HG02763 (cell line): ENCODE data around the gene LGALS4.
"Not testable (repeated sequence)": the region's sequence is repeated elsewhere in the genome, so short reads cannot be mapped to it uniquely, and the experiment has no call there.

Experiments used
- ATAC-seq: cut with Tn5 transposase; IDR thresholded peaks from one replicate; pipeline ENCODE4 v1.9.1; 2021; ENCODE audit warnings: mild to moderate bottlenecking, moderate library complexity; ENCODE audit not compliant: unreplicated experiment

Gene LGALS4

DNA sequence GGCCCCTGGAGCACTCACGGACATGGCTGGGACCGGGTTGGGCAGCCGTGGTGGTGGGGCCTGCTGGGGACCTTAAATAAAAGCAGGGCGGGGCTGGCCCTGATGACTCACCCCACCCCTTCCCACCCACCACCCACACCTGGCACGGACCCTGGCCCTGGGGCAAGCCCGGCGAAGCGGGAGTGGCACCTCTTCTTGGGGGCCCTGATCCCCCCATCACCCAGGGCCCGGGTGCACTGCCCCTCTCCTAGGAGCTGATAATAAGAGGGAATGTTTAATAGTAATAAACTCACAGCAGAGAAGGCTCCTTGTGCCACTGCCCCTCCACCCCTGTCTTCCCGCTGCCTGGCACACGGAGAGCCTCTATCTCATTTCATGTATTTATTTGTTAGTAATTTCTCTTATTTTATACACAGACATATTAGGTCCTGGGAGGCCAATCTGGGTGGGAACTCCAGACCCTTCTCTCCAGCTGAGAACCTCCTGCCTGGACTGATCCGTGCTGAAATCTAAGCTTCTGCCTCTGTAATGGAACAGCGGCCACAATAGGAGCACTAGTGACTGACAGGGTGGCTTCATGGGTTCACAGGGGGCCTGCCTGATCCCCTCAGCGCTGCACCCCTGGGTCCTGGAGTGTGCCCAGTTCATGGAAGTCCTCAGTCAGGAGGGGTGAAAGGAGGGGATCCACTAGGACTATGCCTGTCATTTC, 39.1 kb downstream of the LGALS4 start, which contains the start of gene LGALS7:
LGALS7 (minus strand) TSS at position 49 of the 709 bp plus-strand sequence; CDS start at position 24, 25 bp downstream.
- no peak for ATAC-seq

DNA sequence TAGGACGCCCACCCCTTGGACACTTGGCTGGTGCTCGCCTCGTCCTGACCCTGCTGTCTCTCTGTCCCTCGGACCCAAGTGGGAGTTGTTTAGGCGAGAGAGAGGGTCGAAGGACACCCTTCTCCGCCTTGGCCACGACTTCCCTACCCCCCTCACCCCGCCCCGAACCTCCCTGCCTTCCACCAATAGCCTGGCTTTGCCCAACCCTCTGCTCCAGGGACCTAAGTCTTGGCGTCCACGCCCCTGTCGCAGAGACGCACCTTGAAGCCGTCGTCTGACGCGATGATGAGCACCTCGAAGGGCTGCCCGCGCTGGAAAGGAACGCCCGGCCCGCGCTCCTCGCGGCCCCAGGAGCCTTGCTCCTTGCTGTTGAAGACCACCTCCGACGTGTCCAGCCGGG, 41.2 kb downstream of the LGALS4 start:
- ATAC-seq = not testable (repeated sequence)

DNA sequence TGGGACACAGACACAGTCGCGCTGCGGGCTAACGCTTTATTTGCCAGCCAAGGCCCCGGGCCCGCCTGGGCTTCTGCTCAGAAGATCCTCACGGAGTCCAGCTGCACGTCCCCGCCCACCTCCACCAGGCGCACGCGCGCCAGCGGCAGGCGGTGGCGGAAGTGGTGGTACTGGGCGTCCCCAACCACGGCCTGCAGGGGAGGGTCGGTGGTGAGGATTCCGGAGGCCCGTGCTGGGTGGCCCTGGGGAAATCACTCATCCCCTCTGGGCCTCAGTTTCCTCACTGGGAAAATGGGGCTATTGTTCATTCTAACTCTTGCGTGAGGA, 41.8 kb downstream of the LGALS4 start:
- ATAC-seq = peak; percentile 59

DNA sequence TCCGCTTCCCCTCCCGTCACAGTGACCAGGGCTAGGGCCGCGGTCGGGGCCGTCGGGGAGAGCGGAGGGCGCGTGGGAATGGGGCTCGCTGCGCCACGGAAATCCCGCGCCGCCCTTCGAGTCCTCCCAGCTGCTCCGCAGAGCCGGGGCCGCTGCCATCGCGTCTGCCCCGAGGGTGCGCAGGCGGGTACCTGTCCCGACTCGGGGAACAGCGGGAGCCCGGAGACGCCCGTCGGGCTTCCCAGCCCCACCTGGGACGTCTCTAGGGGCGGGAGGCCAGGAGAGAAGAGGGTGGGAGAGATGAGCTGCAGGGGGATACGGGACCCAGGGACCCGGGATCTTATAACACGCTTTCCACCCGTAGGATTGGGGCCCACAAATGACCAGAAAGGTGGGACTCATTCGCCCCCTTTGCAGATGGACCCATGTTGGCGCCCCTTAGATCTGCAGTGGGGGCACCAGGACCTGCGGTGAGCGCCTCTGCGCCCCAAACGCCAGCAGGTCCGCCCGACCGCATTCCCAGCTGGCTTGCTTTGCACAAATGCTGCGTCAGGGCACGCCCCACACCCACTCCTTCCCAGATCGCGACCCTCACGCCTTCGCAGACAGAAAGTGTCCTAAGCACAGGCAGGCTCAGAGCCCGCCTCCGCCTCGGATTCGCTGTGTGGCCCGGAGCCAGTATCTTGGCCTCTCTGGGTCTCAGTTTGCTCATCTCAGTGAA, 42.4 kb downstream of the LGALS4 start:
- ATAC-seq = peak; percentile 14

DNA sequence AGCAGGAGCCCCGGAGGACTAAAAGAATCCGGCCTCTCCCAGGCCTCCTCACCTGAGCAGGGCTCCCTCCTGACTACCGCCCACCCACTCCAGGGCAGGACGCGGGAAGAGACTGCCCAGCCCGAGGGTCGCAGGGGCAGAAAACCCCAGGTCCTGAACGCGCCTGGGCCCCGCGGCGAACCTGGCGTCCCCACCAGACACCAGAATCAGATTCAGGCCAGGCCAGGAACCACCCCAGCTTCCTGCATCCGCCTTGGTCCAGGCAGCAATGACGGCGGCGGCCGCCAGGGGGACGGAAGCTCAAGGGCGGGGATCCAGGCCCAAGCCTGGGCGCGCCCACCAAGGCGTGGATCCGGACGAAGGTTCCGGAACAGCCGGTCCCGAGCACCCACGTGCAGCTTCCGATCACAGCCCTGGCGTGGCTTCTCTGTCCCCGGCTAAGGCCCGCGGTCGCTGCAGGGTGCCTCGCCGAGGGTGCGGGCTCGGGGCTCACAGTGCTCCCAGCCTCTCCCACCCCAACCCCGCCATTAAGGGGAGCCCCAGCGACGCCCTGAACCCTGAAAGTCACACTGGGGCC, 43.0 kb downstream of the LGALS4 start:
- ATAC-seq = no peak

DNA sequence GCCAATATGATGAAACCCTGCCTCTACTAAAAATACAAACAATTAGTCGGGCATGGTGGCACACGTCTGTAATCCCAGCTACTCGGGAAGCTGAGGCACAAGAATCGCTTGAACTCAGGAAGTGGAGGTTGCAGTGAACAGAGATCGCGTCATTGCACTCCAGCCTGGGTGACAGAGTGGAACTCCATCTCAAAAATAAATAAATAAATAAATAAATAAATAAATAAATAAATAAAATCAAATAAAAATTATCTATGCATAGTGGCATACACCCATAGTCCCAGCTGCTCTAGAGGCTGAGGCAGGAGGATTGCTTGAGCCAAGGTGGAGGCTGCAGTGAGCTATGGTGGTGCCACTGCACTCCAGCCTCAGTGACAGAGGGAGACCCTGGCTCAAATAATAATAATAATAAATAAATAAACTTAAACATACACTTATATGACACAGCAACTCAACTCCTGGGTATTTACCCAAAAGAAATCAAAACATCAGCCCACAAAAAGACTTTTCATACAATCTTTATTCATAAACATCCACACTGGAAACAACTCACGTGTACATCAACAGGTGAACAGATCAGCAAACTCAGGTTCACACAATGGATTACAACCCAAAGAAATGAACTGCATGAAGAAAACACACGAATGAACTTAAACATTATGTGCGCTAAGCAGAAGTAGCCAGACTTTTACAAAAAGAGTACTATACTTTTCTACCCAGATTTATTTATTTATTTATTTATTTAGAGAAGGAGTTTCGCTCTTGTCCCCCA, 46.3 kb downstream of the LGALS4 start:
- ATAC-seq = no peak

DNA sequence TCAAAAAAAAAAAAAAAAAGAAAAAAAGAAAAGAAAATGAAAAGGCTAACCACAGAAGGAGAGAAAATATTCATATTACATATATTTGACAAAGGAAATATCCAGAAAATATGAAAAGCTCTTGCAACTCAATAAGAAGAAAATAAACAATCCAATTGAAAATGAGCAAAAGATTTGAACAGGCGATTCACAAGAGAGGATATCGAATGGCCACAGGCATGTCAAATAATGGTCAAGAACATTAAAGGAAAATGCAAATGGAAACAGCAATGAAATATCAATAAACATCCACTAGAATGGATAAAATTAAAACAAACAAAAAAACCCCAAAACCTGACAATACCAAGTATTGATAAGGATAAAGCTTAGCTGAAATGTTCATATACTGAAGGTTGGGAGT, 47.5 kb downstream of the LGALS4 start:
- no peak for ATAC-seq

DNA sequence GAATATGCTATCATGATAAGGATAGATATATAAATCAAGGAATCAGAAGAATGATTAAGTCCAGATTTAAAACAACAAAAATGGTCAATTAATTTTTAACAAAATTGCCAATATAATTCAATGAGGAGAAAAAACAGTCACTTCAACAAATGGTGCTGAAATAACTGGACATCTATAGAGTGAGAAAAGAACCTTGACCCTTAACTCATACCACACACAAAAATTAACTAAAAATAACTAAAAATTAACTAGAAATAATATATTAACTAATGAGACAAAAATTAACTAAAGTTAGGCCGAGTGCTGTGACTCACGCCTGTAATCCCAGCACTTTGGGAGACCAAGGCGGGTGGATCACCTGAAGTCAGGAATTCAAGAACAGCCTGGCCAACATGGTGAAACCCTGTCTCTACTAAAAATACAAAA, 48.9 kb downstream of the LGALS4 start:
- no peak for ATAC-seq

DNA sequence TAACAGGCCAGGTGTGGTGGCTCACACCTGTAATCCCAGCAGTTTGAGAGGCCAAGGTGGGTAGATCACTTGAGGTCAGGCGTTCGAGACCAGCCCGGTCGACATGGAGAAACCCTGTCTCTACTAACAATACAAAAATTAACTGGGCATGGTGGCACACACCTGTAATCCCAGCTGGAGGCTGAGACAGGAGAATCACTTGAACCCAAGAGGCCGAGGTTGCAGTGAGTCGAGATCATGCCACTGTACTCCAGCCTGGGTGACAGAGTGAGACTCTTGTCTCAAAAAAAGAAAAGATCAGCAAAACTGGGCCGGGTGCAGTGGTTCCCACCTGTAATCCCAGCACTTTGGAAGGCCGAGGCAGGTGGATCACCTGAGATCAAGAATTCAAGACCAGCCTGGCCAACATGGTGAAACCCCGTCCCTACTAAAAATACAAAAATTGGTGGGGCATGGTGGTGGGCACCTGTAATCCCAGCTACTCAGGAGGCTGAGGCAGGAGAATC, 50.8 kb downstream of the LGALS4 start:
- ATAC-seq = not testable (repeated sequence)

DNA sequence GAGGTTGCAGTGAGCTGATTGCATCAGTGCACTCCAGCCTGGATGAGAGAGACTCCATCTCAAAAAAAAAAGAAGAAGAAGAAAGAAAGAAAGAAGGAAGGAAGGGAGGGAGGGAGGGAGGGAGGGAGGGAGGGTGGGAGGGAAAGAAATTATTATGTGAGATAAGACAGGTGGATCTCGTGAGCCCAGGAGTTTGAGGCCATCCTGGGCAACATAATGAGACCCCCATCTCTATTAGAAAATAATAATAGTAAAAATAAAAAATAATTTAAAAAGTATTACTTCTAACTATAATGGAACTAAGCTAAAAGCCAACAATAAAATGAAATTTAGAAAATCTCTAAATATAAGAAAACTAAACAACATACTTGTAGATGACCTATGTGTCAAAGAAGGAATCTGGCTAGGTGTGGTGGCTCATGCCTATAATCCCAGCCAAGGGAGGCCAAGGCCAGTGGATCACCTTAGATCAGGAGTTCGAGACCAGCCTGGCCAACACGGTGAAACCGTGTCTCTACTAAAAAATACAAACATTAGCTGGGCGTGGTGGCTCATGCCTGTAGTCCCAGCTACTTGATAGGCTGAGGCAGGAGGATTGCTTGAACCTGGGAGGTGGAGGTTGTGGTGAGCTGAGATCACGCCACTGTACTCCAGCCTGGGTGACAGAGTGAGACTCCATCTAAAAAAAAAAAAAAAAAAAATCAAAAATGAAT, 51.8 kb downstream of the LGALS4 start:
- ATAC-seq = not testable (repeated sequence)

DNA sequence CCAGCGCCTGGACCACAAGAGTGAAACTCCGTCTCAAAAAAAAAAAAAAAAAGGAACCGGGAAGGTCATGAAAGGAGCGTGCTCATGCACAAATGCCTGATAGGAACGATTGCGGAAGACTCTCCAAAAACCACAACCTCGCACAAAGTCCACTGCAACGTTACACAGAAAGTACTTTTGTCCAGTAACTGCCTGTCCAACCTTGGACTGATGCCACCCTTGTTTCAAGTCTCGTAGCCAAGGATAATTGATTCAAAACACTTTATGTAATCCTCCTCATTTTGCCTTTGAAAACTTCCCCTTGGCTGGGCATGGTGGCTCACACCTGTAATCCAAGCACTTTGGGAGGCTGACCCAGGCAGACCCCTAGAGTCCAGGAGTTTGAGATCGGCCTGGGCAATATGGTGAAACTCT, 53.1 kb downstream of the LGALS4 start:
- ATAC-seq = no peak

DNA sequence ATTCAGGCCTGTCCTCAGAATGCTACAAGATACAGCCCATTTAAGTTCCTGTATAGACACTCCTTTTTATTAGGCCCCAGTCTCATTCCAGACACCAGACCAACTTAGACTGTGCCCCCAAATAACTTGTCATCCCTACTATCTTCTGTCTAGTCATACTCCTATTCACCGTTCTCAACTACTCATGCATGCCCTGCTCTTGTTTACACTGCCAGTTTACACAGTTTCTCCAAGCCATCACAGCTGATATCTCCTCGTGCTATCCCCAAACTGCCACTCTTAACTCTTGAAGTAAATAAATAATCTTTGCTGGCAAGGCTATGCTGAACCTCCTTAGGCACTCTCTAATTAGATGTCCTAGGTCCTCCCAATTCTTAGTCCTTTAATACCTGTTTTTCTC, 58.5 kb downstream of the LGALS4 start:
- not testable (repeated sequence) for ATAC-seq

DNA sequence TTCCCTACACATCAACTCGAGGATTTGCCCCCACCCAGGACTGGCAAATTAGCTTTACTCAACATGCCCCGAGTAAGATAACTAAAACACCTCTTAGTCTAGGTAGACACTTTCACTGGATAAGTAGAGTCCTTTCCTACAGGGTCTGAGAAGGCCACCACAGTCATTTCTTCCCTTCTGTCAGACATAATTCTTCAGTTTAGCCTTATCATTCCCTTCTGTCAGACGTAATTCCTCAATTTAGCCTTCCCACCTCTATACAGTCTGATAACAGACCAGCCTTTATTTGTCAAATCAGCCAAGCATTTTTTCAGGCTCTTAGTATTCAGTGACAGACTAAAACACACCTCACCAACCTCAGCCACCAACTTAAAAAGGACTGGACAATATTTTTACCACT, 59.0 kb downstream of the LGALS4 start:
- ATAC-seq = not testable (repeated sequence)
